HUES64 (cell line): ENCODE results near the gene FAM20C.
"Not testable (repeated sequence)": the region's sequence is repeated elsewhere in the genome, so short reads cannot be mapped to it uniquely, and the experiment has no call there.

ENCODE experiments used
- H3K27ac ChIP-seq: 2 replicates; pipeline ENCODE4 v1.7.0; 2013; ENCODE audit warnings: low read depth, low read length, inconsistent platforms
- H3K27me3 ChIP-seq: 2 replicates; pipeline ENCODE4 v1.6.1; 2013; ENCODE audit warnings: mild to moderate bottlenecking, low read length; ENCODE audit not compliant: insufficient read depth
- H3K36me3 ChIP-seq: 2 replicates; pipeline ENCODE4 v1.6.1; 2013; ENCODE audit warnings: mild to moderate bottlenecking, low read length; ENCODE audit not compliant: insufficient read depth
- H3K4me1 ChIP-seq: 2 replicates; pipeline ENCODE4 v1.6.1; 2013; ENCODE audit warnings: mild to moderate bottlenecking, low read length, moderate library complexity; ENCODE audit not compliant: insufficient read depth
- H3K4me3 ChIP-seq: 2 replicates; pipeline ENCODE4 v1.5.1; 2013; ENCODE audit warnings: mild to moderate bottlenecking, low read length, moderate library complexity
- H3K9ac ChIP-seq: 2 replicates; pipeline ENCODE4 v1.6.1; 2013; ENCODE audit warnings: mild to moderate bottlenecking, low read depth, low read length
- H3K9me3 ChIP-seq: 2 replicates; pipeline ENCODE4 v1.6.1; 2013; ENCODE audit warnings: low read depth, low read length; ENCODE audit not compliant: insufficient read depth
- WGBS: fragments of 150-250, 120-280 bp; methylation state at CpG from one replicate; pipeline ENCODE4 v1.1.7; 2013; ENCODE audit warnings: missing lambda C conversion rate; 5-methylcytosine and 5-hydroxymethylcytosine counted together

Gene FAM20C

DNA sequence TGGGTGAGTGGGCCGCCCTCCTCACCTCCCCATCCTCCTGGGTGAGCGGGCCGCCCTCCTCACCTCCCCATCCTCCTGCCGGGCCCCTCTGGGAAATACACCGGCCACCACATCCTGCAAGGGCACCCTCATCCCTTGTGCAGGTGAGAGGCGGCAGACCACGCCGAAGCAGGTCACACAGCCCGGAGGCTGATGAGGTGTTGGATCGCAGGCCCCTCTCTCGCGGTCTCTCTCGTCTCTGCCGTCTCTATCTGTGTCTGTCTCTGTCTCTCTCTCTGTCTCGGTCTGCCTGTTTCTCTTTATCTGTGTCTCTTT lies 66.8 kb downstream of the FAM20C start:
- no peak overlapping the region for H3K9ac ChIP-seq
- no peaks in the 10 kb centered on the region for H3K4me1 ChIP-seq
- no peak overlapping the region for H3K27ac ChIP-seq
- H3K36me3 ChIP-seq = peaks cover 40% of the 10 kb centered on the region
- 91% methylated on average over 15 of the region's 15 CpGs for WGBS
- no peak overlapping the region for H3K4me3 ChIP-seq
- peaks cover 57% of the 10 kb centered on the region for H3K9me3 ChIP-seq
- H3K27me3 ChIP-seq = no peaks in the 10 kb centered on the region

GRCh38 chr7:259751-260405 lies 67.5 kb downstream of the FAM20C start:
- Histone ChIP-seq H3K9ac (no peak overlapping the region), H3K27me3 (no peaks in the 10 kb centered on the region), H3K9me3 (peaks cover 56% of the 10 kb centered on the region), H3K36me3 (peaks cover 40% of the 10 kb centered on the region), H3K27ac (no peak overlapping the region), H3K4me1 (no peaks in the 10 kb centered on the region), H3K4me3 (no peak overlapping the region)
- 90% methylated on average over 44 of the region's 44 CpGs for WGBS

GRCh38 chr7:260441-261281 lies 68.3 kb downstream of the FAM20C start:
- Histone ChIP-seq H3K27me3 (no peaks in the 10 kb centered on the region), H3K9me3 (peaks cover 52% of the 10 kb centered on the region), H3K4me3 (no peak overlapping the region), H3K9ac (no peak overlapping the region), H3K4me1 (no peaks in the 10 kb centered on the region), H3K36me3 (peaks cover 40% of the 10 kb centered on the region), H3K27ac (no peak overlapping the region)
- 91% methylated on average over 35 of the region's 35 CpGs for WGBS

- H3K36me3 ChIP-seq = peaks cover 34% of the 10 kb centered on the region
- H3K9me3 ChIP-seq = peaks cover 49% of the 10 kb centered on the region
- no peak overlapping the region for H3K27ac ChIP-seq
- no peaks in the 10 kb centered on the region for H3K27me3 ChIP-seq
- no peak overlapping the region for H3K9ac ChIP-seq
- H3K4me1 ChIP-seq = no peaks in the 10 kb centered on the region
- 0 out of 2 replicates have a peak overlapping the region, but pooled peaks have one; percentile 1 for H3K4me3 ChIP-seq
- 90% methylated on average over 32 of the region's 32 CpGs for WGBS
Observed at GRCh38 chr7:261341-262250, 69.2 kb downstream of the FAM20C start.

GRCh38 chr7:262251-262572 lies 69.8 kb downstream of the FAM20C start:
- 0 out of 2 replicates have a peak overlapping the region, but pooled peaks have one; percentile 1 for H3K4me3 ChIP-seq
- H3K9ac ChIP-seq = no peak overlapping the region
- peaks cover 28% of the 10 kb centered on the region for H3K36me3 ChIP-seq
- H3K27ac ChIP-seq = no peak overlapping the region
- H3K4me1 ChIP-seq = no peaks in the 10 kb centered on the region
- 94% methylated on average over 9 of the region's 9 CpGs for WGBS
- H3K9me3 ChIP-seq = peaks cover 44% of the 10 kb centered on the region
- no peaks in the 10 kb centered on the region for H3K27me3 ChIP-seq

- Histone ChIP-seq H3K9me3 (peaks cover 45% of the 10 kb centered on the region), H3K36me3 (peaks cover 25% of the 10 kb centered on the region)
- not testable (repeated sequence) for H3K9ac ChIP-seq, H3K4me1 ChIP-seq, H3K27me3 ChIP-seq, H3K4me3 ChIP-seq, H3K27ac ChIP-seq
- WGBS = 86% methylated on average over 21 of the region's 31 CpGs
Observed at GRCh38 chr7:262631-263311, 70.4 kb downstream of the FAM20C start.

GRCh38 chr7:263483-264351 lies 71.3 kb downstream of the FAM20C start:
- H3K9me3 ChIP-seq = peaks cover 49% of the 10 kb centered on the region
- H3K4me3 ChIP-seq, H3K27ac ChIP-seq, H3K4me1 ChIP-seq, H3K9ac ChIP-seq, H3K27me3 ChIP-seq: not testable (repeated sequence)
- 89% methylated on average over 21 of the region's 37 CpGs for WGBS
- peaks cover 20% of the 10 kb centered on the region for H3K36me3 ChIP-seq

GRCh38 chr7:264541-265191 lies 72.3 kb downstream of the FAM20C start:
- Histone ChIP-seq H3K27me3 (no peaks in the 10 kb centered on the region), H3K9ac (no peak overlapping the region), H3K4me3 (no peak overlapping the region), H3K36me3 (peaks cover 11% of the 10 kb centered on the region), H3K9me3 (peaks cover 47% of the 10 kb centered on the region), H3K27ac (no peak overlapping the region), H3K4me1 (no peaks in the 10 kb centered on the region)
- WGBS = 94% methylated on average over 27 of the region's 27 CpGs

DNA sequence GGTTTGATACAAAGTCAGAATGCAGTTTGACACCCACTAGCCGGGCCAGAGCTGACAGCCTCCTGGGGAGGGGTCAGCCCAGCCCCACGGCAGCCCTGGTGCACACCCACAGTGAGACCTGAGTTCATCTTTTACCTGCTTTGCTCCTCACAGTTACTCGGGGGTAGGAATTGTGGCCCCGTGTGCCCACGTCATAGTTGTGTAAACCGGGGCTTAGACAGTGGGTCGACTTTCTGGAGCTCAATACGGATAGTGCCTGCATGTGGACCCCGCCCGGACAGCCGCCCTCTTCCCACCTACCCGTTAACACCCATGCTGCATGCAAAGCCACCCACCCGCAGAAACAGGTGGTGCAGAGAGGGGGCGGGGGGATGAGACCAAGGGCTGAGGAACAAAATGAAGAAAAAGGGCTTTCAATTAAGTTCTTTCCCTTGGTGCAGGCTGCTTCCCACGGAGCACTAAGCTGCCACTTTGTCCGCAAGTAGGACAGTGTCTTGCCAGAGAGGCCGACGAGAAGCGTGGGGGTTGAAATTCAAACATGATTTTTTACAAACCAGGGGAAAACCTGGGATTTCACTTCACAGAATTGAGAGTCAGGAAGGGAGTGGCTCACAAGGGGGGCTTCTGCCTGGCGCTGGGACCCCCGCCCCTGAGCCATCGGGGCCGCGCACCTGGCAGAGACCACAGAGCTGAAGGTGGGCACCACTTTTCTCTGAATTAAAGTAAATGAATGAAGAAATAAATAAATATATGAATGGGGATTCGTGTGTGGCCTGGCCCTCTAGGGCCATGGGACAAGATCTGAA lies 73.0 kb downstream of the FAM20C start:
- 89% methylated on average over 25 of the region's 25 CpGs for WGBS
- Histone ChIP-seq H3K9ac (no peak overlapping the region), H3K36me3 (peaks cover 3% of the 10 kb centered on the region; the same call in 1 of the 2 replicates), H3K27me3 (no peaks in the 10 kb centered on the region), H3K4me3 (no peak overlapping the region), H3K27ac (no peak overlapping the region), H3K9me3 (peaks cover 41% of the 10 kb centered on the region), H3K4me1 (no peaks in the 10 kb centered on the region)
